Measurements from ENCODE around the gene EGLN1. TPM values are rescaled to one million over a fixed set of nuclear protein-coding genes. Genes with fewer than 3 reads are reported as not detected.

Gene EGLN1
- polyA plus RNA-seq, 1 of the 3 experiments (the other 2 are of a cell fraction): 10.7 TPM

GRCh38 chr1:231416901-231417300 is 5.2 kb downstream of the EGLN1 start (continued):
- TF ChIP-seq CTCF (IDR thresholded peaks at IDR 0.05) (no peak), SMC3 (IDR thresholded peaks at IDR 0.05; ENCODE audit: low read depth, low read length) (no peak), REST (IDR thresholded peaks at IDR 0.05; ENCODE audit: low read depth, low read length) (no peak), EP300 (IDR thresholded peaks at IDR 0.05; ENCODE audit: borderline replicate concordance in 1 of 2, low read depth in 1 of 2, low read length in 1 of 2) (no peak), FOXJ3 (CRISPR knock-in tag; IDR thresholded peaks at IDR 0.05) (no peak), TEAD4 (IDR thresholded peaks at IDR 0.05; ENCODE audit: borderline replicate concordance, insufficient read depth) (no peak), NFIC (IDR thresholded peaks at IDR 0.05; ENCODE audit: borderline replicate concordance) (no peak), ELF1 (IDR thresholded peaks at IDR 0.05) (no peak), PBX3 (IDR thresholded peaks at IDR 0.05) (no peak), RXRA (IDR thresholded peaks at IDR 0.05; ENCODE audit: borderline replicate concordance, low read depth) (no peak), TCF12 (IDR thresholded peaks at IDR 0.05) (no peak), RCOR1 (IDR thresholded peaks at IDR 0.05; ENCODE audit: low read length) (no peak), MAX (IDR thresholded peaks at IDR 0.05; ENCODE audit: low read depth) (no peak), RAD21 (IDR thresholded peaks at IDR 0.05; ENCODE audit: low read length) (no peak)

- Histone ChIP-seq H3K27me3 (ENCODE audit: insufficient read depth) (no peaks in the 10 kb centered on the region), H3F3A (replicated peaks; ENCODE audit: insufficient read depth) (peaks cover 4% of the 10 kb centered on the region), H3K9ac (no peak overlapping the region), H3K79me2 (ENCODE audit: insufficient read depth) (peaks cover 99% of the 10 kb centered on the region), H3K9me2 (no peaks in the 10 kb centered on the region), H3K4me1 (ENCODE audit: control insufficient read depth in 1 of 2, insufficient read depth in 2 of 2, low read depth in 1 of 2, low read length in 1 of 2) (peaks cover 19 to 29% of the 10 kb centered on the region in 2 experiments), H3K4me2 (no peak overlapping the region), H3K36me3 (replicated peaks in 1 of 2; ENCODE audit: control insufficient read depth in 1 of 2, insufficient read depth in 2 of 2, low read length in 1 of 2) (peaks cover 7 to 9% of the 10 kb centered on the region in 2 experiments), H3K9me3 (no peaks in the 10 kb centered on the region), H3K4me3 (ENCODE audit: low read depth in 2 of 2, low read length in 1 of 2) (no peak overlapping the region), H4K20me1 (ENCODE audit: insufficient read depth) (peaks cover 54% of the 10 kb centered on the region), H2AFZ (ENCODE audit: low read depth) (no peak overlapping the region), H3K27ac (ENCODE audit: low read depth in 2 of 2, low read length in 1 of 2) (no peak overlapping the region)
- no peak for DNase-seq
- WGBS (ENCODE audit: low lambda C conversion rate): 82% methylated on average over 5 of the region's 5 CpGs
- ChIA-PET POLR2A (interaction anchor here (0.9 kb wide), 1 partner anchor 11 kb away, joined by 4 read pairs; no protein-coding TSS in a partner anchor), CTCF (no interaction called here)
- TF ChIP-seq GABPA (IDR thresholded peaks at IDR 0.05; ENCODE audit: low read depth): no peak
Observed at GRCh38 chr1:231415018-231415583, 7.0 kb downstream of the EGLN1 start.

All from SK-N-SH (cell line).